Astrocyte (in vitro differentiated cells and primary cell): ENCODE results near the gene SH3RF2.

Experiments used
- CTCF ChIP-seq: IDR thresholded peaks from 2 replicates; pipeline ENCODE4 v1.5.1; 2011; ENCODE audit warnings: low read depth, mild to moderate bottlenecking, inconsistent platforms, low read length, moderate library complexity; ENCODE audit not compliant: insufficient read depth
- EZH2 ChIP-seq: IDR thresholded peaks from 2 replicates; pipeline ENCODE4 v1.6.1; 2012; ENCODE audit warnings: mild to moderate bottlenecking, low read length, inconsistent platforms; ENCODE audit not compliant: insufficient read depth

GRCh38 chr5:145939540-145940065 lies 3.2 kb downstream of the SH3RF2 start:
- TF ChIP-seq CTCF (no peak), EZH2 (no peak)
